Non-pigmented ciliary epithelial cell (primary cell): ENCODE measurements around the gene HIVEP3.

Experiments used
- DNase-seq: peaks from one replicate; pipeline ENCODE4 v3.0.0-alpha.2; 2010; ENCODE audit warnings: low read depth

HIVEP3 gene

DNA sequence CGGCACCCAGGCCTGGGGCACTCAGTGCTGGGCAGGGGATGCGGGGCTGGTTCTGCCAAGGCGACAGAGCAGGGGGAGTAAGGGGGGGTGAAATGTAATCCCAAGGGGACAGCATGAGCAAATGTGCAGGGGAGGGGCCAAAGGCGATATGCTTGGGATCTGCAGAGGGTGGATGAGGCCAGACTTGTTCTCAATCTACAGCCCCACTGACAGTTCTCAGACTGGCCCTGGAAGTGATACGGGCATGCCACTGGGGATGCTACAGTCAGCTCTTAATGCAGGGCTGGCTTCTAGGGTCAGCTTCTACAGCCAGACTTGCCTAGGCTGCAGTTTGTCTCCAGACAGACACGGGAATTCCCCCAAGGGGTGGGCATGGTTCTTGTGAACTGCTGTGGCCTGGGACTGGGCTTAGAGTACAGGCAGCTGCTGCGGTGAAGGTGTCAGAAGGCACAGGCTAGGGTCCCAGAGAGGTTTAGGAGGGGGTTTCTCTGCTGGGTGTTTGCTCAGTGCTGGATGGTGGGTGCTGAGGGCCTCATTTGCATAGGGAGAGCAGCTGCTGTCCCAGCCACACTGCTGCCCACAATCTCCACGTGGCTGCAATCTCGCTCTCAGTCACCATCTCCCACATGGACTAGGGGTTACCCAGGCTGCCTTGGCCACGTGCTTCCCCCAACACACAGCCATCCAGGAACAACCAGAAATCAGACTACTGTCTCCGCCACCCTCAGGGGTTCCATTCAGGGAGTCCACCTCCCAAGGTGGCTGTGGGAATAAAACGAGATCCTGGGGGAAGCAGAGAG, 190.1 kb downstream of the HIVEP3 start:
- DNase-seq: no peak

DNA sequence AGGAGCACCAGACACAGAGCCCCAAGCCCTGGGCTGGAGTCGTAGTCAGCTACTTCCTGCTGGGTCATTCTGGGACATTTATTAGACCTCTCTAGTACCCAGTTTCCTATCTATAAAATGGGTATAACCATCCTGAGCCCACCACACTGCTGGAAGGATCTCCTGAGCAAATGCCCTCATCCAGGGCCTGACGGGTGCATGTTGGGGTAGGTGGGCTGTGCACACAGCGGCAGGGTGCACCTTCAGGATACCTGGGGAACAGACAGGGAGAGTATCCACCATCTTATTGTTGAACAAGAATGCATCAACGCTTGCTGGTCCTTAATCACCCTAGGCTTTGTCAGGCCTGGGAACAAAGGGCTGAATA, 191.0 kb downstream of the HIVEP3 start:
- DNase-seq: no peak

DNA sequence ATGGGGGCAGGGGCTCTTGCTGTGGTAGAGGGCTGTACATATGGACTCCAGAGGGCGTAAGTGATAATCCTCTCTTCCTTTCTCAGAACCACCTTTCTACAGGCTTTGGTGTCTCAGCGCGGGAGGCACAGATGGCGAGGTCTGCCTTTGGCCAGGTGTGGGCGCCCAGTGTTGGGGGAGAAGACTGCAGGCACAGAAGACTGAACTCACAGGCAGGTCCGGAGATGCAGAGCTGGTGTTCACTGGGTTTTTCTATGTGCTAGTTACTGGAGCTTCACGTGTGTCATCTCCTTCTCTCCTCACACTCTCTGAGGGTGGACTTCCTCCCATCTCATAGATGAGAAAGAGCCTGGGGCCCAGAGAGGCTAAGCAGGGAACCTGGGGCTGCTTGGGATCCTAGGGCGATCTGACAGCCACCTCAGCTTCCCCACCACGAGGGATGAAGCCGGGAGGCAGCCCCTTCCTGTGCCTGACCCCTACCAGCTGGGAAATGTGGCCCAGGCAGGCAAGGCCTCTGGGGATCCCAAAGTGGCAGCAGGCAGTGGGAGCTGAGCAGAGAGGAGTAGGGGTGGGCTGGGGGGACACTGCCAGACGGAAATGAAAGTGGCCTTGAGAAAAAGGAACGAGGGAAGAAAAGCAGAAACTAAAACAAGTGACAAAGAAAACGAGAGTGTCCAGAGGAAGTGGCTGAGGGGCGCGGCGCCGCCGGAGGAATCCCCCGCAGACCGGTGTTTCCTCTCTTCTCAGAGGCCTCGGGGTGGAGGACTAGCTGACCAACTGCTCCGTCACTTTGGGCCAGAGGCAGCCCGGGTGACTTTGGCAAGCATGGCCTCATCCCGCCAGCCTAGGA, 191.6 kb downstream of the HIVEP3 start:
- DNase-seq: no peak

DNA sequence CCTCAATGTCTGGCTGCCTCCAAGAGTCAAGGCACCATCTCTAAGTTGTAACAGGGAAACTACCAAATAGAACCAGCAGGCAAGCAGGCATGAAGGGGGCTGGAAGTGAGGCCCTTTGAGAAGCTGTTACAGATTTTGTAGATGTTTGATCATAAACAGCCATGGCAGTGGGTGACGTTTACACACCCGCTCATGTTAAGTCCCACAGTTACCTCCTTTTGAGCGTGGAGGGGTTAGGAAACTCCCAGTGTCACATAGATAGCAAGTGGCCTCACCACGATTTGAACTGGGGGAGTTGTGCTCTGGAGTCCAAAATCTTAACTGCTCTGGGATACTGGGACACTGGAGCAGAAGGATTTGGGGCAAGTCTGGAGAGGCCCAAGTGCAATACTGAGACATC, 192.4 kb downstream of the HIVEP3 start:
- no peak for DNase-seq

DNA sequence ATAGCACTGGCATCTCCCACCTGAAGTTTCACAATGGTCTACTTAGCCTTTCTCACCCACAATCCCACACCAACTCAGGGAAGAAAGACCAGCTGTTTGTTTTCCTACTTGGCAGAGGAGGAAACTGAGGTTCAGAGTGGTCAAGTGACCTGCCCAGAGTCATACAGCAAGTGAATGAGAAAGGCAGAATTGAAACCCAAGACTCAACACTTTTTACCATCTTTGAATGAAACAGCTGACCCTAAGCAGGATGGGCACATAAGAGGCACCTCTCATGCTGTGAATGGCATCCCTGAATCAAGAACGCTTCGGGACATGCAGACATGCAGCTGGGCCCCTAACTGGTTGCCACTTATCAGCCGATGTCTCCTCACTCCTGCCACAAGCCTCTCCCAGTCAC, 193.8 kb downstream of the HIVEP3 start:
- no peak for DNase-seq

DNA sequence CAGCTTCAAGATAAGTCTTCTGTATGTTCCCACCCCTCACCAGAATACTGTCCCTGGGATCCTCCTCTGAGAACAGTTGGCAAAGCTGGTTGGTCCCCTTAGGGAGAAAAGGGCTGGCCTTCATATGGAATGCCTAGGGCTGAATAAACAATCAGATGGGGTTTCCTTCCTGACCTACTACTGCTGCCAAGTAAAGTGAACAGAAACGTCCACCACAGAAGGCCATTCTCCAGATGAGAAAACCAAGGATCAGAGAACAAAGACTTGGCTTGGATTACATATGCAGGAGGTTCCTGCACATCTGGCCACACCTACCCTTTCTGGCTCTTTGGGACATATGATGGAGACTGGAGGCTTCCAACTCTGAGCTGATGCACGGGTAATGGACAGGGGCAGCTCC, 194.5 kb downstream of the HIVEP3 start:
- DNase-seq: no peak

DNA sequence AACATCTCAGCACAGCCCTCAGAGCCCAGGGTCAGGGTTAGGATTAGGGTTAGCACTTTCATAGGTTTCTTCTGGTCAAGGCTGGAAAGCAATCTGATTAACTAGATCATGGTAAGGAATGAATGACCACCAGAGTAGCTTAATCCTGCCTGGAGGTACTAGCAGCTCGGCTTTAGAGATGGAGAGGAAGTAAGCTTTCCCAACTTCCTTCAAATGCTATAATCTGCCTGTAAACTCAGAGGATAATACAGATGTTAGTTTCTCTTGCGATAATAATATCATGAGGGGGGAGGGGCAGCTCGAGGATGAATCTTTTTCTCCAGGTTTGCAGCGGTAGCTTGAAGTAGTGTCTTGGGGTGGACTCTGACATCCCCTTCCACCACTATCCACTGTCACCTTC, 194.9 kb downstream of the HIVEP3 start:
- DNase-seq: no peak

DNA sequence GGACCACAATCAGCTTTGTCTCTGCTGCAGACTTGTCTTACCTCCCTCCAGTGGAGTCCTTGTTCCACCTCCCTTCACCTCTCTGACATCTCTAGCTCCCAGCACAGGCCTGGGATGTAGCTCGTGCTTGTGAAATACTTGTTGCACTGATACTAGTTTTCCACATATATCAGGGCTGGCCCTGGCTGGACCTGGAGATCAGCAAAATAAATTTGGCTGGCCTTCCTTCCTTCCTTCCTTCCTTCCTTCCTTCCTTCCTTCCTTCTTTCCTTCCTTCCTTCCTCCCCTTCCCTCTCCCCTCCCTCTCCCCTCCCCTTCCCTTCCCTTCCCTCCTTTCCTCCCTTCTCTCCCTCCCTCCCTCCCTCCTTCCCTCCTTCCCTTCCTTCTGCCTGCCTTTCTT, 196.5 kb downstream of the HIVEP3 start:
- no peak for DNase-seq

DNA sequence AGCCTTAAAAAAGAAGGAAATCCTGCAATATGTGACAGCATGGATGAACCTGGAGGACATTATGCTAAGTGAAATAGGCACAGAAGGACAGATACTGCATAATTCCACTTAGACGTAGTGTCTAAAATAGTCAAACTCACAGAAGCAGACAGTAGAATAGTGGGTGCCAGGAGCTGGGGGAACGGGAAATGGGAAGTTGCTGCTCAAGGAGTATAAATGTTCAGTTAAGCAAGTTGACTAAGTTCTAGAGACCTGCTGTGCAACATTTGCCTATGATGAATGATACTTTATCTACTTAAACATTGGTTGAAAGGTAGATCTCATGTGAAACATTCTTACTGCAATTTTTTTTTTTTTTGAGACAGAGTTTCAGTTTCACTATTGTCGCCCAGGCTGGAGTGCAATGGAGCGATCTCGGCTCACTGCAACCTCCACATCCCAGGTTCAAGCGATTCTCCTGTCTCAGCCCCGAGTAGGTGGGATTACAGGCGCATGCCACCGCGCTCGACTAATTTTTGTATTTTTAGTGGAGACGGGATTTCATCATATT, 197.8 kb downstream of the HIVEP3 start:
- DNase-seq: no peak

DNA sequence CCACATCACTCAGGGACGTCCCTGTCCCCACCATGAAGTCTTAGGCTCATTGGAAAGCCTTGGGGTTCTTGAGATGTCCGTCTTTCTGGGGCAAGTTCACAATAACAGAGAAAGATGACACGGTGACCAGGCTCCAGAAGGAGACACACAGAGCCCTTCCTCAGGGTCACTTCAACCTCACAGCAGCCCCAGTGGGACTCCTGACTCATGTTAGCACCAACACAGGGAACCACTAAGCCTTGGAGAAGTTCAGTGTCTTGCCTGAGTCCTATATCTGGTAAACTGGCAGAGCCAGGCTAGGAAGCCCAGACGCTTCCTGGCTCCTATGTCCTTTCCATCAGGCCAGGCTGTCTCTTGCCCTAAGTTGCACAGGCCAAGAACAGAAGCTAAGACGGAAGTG, 199.1 kb downstream of the HIVEP3 start:
- no peak for DNase-seq

DNA sequence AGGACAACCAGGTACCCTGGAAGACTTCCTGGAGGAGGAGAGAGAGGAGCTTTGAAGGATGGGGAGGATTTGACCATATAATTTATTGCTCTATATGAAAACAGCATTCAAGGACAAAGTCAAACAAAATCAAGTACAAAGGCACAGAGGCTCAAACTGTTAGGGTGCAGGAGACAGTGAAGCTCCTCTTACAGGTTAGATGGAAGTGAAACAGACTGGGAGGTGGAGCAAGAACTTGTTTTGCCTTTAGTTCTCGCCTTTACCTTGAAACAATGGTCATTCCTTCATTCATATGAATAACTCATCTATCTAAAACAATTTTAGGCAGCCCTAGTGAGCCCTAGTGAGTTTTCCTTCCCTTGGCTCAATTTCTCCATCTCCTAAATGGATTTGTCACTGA, 199.6 kb downstream of the HIVEP3 start:
- DNase-seq: no peak

DNA sequence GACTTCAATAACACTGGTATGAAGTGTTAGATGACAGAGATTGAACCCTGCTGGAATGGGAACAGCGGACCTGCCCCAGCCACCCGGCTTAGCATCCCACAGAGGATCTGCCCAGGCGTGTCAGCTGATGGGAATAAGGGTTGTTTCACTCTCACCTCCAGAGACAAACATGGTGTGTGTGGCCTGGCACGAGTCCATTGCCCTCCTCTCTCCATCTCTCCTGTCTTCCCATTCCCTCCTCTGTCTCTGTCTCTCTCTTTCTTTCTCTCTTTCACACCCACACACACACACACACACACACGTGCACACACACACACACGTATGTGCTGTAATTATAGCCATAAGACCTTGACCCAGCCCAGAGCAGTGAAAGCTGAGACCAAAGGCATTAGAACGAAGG, 200.2 kb downstream of the HIVEP3 start:
- DNase-seq: no peak

DNA sequence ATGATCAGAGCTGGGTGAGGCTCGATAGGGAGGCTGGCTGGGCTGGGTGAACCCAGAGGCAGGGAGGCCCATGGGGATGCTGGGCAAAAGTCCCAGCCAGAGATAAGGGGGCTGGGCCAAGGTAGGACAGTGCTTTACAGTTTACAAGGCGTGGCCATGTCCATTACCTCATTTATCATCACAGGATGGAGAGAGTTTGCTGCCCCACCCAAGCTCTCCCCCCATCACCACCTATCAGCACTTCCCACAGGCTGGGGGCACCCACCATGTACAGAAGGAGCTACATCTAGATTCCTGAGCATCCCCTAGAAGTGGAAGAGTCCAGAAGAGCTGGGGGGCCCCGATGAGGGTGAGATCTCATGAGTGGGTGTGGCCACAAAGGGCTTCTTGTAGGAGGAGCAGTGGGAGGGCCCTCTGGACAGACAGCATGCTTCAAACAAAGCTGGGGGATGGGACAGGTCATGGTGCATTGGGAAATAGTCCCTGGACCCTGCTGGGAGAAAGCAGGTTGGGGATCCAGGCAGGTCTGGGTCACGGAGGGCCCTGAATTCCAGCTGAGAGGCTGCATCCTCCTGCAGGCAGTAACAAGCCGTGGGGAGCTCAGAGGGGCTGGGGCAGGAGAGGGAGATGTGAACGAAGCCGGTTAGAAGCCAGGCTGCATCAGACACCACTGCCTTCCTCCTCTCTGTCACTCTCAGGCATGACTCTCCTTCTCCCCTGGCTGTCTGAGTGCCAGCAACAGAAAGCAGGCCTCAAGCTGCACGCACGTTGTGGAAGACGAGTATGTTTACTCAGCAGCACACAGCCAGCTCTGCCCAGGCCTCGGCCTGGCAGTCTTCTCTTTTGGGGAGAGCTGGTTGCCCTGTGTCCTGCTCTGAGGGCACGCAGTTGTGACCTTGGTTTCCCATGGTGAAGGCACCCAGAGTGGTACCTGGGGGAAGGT, 202.3 kb downstream of the HIVEP3 start:
- DNase-seq: no peak

DNA sequence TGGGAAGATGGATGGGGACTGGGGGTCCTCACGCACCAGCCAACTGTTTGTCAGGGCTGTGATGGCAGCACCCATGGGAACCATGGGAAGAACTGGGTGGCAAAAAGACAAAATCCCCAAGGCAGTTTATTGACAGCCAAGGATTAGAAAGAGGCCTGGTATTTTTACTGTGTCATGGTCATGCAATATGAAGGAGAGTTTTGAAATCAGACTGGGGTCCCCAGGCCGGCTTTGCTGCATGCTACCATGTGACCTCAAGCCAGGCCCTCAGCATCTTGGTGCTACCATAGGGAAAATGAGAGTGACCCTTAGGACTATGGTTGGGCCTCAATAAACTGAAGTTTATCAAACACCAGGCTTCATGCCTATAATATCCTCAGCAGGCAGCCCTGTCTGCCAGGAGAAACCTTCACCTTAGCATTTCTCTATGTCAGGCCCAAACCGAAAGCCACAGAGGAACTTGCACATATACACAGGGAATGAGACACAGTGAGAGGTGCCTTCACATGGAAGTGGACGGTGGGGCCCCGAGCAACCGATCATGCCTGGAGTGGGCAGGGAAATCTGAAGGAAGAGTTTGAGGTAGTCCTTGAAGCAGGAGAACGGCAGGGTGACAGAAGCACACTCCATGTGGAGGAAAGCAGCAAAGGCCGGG, 203.2 kb downstream of the HIVEP3 start:
- no peak for DNase-seq

DNA sequence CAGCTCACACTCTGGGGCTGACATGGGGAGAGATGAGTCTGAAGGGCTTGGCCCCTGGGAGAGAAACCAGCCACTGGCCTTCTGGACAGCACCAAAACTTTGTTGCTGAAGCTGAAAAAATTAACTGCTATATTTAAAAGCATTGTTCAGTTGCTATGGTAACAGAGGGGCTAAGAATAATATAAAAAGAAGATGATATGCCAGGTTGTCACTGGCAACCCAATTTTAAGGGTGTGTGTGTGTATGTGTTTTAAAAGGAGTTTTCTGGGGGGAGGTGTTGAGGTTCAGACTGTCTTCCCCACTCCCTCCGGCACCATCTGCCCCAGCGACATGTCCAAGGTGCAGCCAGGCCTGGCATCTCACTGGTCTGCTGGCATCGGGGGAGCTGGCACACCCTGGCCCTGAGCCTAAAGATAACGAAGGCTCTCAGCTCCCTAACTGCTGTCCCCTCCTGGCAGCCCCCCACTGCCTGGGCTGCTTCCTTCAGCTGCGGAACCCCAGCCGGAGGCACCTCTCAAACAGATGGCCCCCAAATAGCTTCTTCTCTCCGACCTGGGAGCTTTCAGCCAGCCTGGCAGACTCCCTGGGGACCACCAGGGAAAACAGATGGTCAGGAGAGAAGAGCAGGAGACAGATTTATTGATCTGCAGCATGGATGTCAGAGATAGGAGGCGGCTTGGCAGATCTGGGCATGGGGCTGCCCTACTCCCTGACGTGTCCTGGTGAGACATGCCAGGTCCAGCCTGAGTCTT, 203.9 kb downstream of the HIVEP3 start:
- DNase-seq: no peak

DNA sequence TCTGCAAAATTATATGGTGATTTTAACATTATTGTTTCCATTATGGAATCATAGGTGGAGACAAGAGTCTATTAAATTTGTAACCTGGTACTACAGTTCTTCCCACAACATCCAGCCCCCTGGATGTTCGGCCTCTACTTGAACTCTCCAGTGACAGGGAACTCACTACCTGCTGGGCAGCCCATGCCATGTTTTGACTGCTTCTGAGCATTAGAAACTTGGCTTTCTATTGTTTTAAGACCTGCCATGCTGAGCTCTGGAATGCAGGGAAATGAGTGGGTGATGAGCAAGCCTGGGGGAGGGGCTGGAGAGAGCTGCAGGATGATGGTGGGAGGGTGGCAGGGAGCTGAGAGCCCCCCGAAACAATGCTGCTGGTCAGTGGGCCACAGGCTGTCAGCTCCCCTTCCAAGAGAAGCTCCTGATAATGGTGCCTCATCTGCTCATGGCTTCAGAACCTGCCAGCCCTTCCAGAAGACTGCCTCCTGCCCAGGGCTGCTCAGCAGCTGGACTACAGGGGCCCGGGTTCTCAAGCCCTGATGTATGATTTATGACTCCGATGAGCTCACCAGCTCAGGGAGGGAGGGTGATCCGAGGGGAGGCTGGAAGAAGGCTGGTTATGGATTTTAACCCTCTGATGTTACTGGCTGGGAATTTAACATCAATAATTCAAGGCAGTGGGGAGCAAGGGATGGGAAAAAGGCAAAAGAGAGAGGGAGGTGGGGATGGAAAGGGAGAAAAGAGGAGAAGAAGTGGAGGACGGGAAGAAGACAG, 205.0 kb downstream of the HIVEP3 start:
- peak; percentile 60 for DNase-seq

DNA sequence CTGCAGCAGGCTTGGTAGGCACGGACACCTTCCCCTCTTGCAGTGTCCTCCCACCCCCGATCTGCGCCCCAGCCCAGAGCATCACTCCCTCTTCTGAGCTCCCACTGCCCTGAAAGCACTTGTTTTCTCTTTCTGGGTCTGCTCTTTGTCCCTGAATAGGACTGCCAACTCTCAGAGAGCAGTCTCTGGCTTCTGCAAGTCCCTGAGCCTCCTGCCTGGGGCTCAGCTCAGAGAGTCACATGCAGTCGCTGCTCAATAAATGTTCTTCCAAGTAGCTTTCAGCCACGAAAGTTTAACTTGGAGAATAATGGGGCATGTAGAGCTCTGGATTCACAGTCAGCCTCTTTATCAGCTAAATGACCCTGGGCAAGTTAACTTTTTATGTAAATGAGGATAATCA, 205.6 kb downstream of the HIVEP3 start:
- no peak for DNase-seq

DNA sequence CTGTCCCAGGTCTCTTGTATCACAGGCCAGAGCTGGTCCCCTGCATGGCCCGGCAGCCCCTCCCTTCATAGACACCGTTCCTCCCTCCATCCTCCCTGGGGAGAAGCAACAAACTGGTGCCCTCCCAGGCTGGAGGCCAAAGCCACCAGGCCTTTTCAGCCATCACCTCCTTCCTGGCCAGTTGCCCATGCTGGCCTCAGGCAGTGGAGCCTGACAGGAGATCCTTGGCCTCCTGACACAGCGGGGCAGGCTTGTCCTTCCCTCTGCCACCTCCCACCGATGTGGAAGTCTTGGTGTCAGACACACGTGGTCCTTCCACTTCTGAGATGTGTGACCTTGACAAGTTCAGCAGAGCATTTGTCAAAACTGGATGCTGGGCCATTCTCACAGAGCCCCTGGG, 206.0 kb downstream of the HIVEP3 start:
- DNase-seq: no peak

DNA sequence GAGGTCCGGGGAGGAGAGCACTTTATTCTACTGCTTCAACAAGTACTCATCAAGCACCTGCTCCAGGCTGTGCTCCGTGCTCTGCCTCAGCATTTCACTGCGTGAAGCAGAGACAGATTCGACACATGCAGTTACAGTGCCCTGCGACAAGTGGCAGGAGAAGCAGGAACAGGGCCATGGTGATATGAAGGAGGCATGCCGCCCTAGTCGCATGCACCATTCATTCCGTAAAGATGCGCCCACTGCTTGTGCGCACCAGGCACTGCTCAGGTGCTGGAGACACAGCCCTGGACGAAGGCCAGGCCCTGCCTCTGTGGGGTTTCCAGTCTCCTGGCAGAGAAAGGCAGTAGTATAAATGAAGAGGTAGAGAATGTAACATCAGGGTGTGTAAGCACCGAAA, 206.6 kb downstream of the HIVEP3 start:
- DNase-seq: no peak

DNA sequence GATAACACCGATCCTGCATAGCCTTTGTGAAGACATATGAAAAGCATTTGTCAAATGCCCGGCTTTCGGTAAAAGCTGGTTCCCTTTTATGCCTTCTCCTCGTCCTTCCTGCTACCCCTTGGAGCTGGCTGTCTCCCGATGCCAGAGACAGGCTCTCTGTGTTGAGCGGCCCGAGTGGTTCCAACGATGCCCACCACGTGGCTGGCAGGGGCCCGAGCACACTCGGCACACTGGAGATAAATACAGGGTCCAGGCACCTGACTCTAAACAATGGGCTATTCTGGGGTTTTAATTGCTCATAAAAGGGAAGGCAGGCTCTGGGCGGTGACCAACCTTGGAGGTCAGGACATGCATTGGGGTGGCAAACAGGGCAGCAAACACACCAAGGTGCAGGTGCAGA, 207.1 kb downstream of the HIVEP3 start:
- DNase-seq: no peak
